GM12892 (cell line): Measurements from ENCODE around the gene STK36.

ENCODE experiments used
- DNase-seq: peaks from one replicate; pipeline ENCODE4 v3.0.0; 2011; ENCODE audit not compliant: insufficient read length
- FAIRE-seq: peaks from 2 replicates; lab custom pipeline; 2011; peaks lifted over from hg19 to GRCh38; lab: Jason Lieb, UNC
- POLR2A ChIP-seq: IDR thresholded peaks from 2 replicates; pipeline ENCODE4 v1.6.1; 2011; ENCODE audit warnings: low read depth, low read length, control low read depth
- POLR2AphosphoS5 ChIP-seq: IDR thresholded peaks from 2 replicates; pipeline ENCODE4 v1.6.1; 2011; ENCODE audit warnings: low read depth, low read length, control low read depth
- TAF1 ChIP-seq: IDR thresholded peaks from 2 replicates; pipeline ENCODE4 v1.6.1; 2011; ENCODE audit warnings: low read depth, mild to moderate bottlenecking, control low read depth, low read length, borderline replicate concordance

The STK36 gene

GRCh38 chr2:218643751-218644310, 28.1 kb upstream of the STK36 start:
- DNase-seq (no peak), FAIRE-seq (no peak)
- no peak for TF ChIP-seq POLR2AphosphoS5
- TF ChIP-seq TAF1, result no peak
- TF ChIP-seq POLR2A, result no peak

- no peak for TF ChIP-seq POLR2AphosphoS5
- no peak for TF ChIP-seq POLR2A
- no peak for TF ChIP-seq TAF1
- FAIRE-seq, result no peak
- DNase-seq, result no peak
These were observed 27.2 kb upstream of the STK36 start for GRCh38 chr2:218644721-218645120.

GRCh38 chr2:218645126-218645525, 26.8 kb upstream of the STK36 start:
- TF ChIP-seq TAF1 (no peak), POLR2AphosphoS5 (no peak), POLR2A (no peak)
- FAIRE-seq, result no peak
- no peak for DNase-seq

- FAIRE-seq, result peak; percentile 94
- DNase-seq, result peak; percentile 39
These were observed 23.6 kb upstream of the STK36 start for GRCh38 chr2:218648088-218648786.

GRCh38 chr2:218648787-218649100, 23.1 kb upstream of the STK36 start:
- FAIRE-seq (no peak), DNase-seq (no peak)
- TF ChIP-seq POLR2AphosphoS5, result no peak
- TF ChIP-seq POLR2A, result no peak
- TF ChIP-seq TAF1, result no peak

More at GRCh38 chr2:218648088-218648786, 23.6 kb upstream of the STK36 start:
- TF ChIP-seq POLR2AphosphoS5 (no peak), TAF1 (no peak), POLR2A (no peak)

- no peak for FAIRE-seq
- TF ChIP-seq POLR2AphosphoS5, result no peak
- DNase-seq, result no peak
These were observed 16.1 kb upstream of the STK36 start for GRCh38 chr2:218655751-218656150.

- no peak for TF ChIP-seq POLR2AphosphoS5
- TF ChIP-seq TAF1, result 0 out of 2 replicates have a peak, but pooled peaks have one; percentile 29
- DNase-seq (peak; percentile 50), FAIRE-seq (no peak)
These were observed 13.1 kb upstream of the STK36 start for GRCh38 chr2:218658671-218659257.

- peak; percentile 92 for DNase-seq
- 0 out of 2 replicates have a peak, but pooled peaks have one; percentile 52 for TF ChIP-seq TAF1
- TF ChIP-seq POLR2A, result peak; percentile 77; the same call in 1 of the 2 replicates
- TF ChIP-seq POLR2AphosphoS5, result peak; percentile 72
- FAIRE-seq, result peak; percentile 97
These were observed 12.5 kb upstream of the STK36 start, which contains the start of the genes BCS1L and ZNF142 for GRCh38 chr2:218659258-218659987. Gene BCS1L (plus strand): TSS chr2:218659683. CDS start chr2:218660988, 1,305 bp downstream. Gene ZNF142 (minus strand): TSS chr2:218659623. CDS start chr2:218656429, 3,194 bp downstream.

- DNase-seq, result no peak
- FAIRE-seq, result no peak
- TF ChIP-seq POLR2AphosphoS5, result no peak
These were observed 11.9 kb upstream of the STK36 start for GRCh38 chr2:218659988-218660358.

- TF ChIP-seq TAF1 (no peak), POLR2AphosphoS5 (no peak), POLR2A (no peak)
- no peak for DNase-seq
- no peak for FAIRE-seq
These were observed 9.5 kb upstream of the STK36 start for GRCh38 chr2:218662377-218662776.

- DNase-seq (no peak), FAIRE-seq (no peak)
- TF ChIP-seq POLR2AphosphoS5 (no peak), POLR2A (no peak), TAF1 (no peak)
These were observed 9.1 kb upstream of the STK36 start for GRCh38 chr2:218662827-218663226.

GRCh38 chr2:218663901-218664300, 8.0 kb upstream of the STK36 start:
- FAIRE-seq (no peak), DNase-seq (no peak)
- TF ChIP-seq TAF1 (no peak), POLR2A (no peak), POLR2AphosphoS5 (no peak)
